SK-N-MC (cell line): Measurements from ENCODE around the gene BICD2.

Experiments
- EZH2 ChIP-seq: fragments of 200-600 bp; sonication (generic); IDR thresholded peaks from one replicate; pipeline ENCODE4 v1.6.1; 2017; ENCODE audit warnings: antibody characterized with exemption
- FOXP2 ChIP-seq: optimal IDR thresholded peaks from 2 replicates; pipeline ENCODE3; 2011; ENCODE audit warnings: mild to moderate bottlenecking, moderate library complexity; ENCODE audit not compliant: insufficient read depth; ENCODE audit errors: extremely low read length, control extremely low read depth
- POLR2AphosphoS5 ChIP-seq: IDR thresholded peaks from 2 replicates; pipeline ENCODE4 v1.6.1; 2012; ENCODE audit warnings: mild to moderate bottlenecking, low read depth, low read length, borderline replicate concordance

- TF ChIP-seq POLR2AphosphoS5 = no peak
- no peak for TF ChIP-seq EZH2
- TF ChIP-seq FOXP2 = no peak
Measured at GRCh38 chr9:92726348-92726747, 38.3 kb downstream of the BICD2 start.
